NCI-H1436 treated with DMSO at 0.1 percent for 48 hours (cell line): ENCODE measurements around the gene PPP1R12B.
"Not testable (repeated sequence)": the region's sequence is repeated elsewhere in the genome, so short reads cannot be mapped to it uniquely, and the experiment has no call there.

Experiments
- DNase-seq: peaks from one replicate; lab custom pipeline; 2025; lab: John Stamatoyannopoulos, UW

PPP1R12B gene

GRCh38 chr1:202613571-202613970, 265.1 kb downstream of the PPP1R12B start:
- DNase-seq, result no peak

GRCh38 chr1:202614363-202615207, 266.1 kb downstream of the PPP1R12B start:
- DNase-seq, result not testable (repeated sequence)

- DNase-seq, result not testable (repeated sequence)
These were observed 266.7 kb downstream of the PPP1R12B start for GRCh38 chr1:202615208-202615500.

GRCh38 chr1:202615501-202616354, 267.2 kb downstream of the PPP1R12B start:
- DNase-seq, result no peak

GRCh38 chr1:202616355-202616915, 267.9 kb downstream of the PPP1R12B start:
- no peak for DNase-seq

- not testable (repeated sequence) for DNase-seq
These were observed 270.5 kb downstream of the PPP1R12B start for GRCh38 chr1:202619012-202619411.

GRCh38 chr1:202619505-202619904, 271.0 kb downstream of the PPP1R12B start:
- DNase-seq, result no peak

- not testable (repeated sequence) for DNase-seq
These were observed 271.5 kb downstream of the PPP1R12B start for GRCh38 chr1:202620036-202620435.

- no peak for DNase-seq
These were observed 272.9 kb downstream of the PPP1R12B start for GRCh38 chr1:202621446-202621845.

- no peak for DNase-seq
These were observed 273.9 kb downstream of the PPP1R12B start for GRCh38 chr1:202622388-202622787.

- DNase-seq, result no peak
These were observed 274.6 kb downstream of the PPP1R12B start for GRCh38 chr1:202623075-202623474.

- DNase-seq, result not testable (repeated sequence)
These were observed 275.0 kb downstream of the PPP1R12B start for GRCh38 chr1:202623476-202623875.

GRCh38 chr1:202624088-202624780, 275.7 kb downstream of the PPP1R12B start:
- DNase-seq, result no peak

GRCh38 chr1:202624781-202625108, 276.2 kb downstream of the PPP1R12B start:
- DNase-seq, result no peak

GRCh38 chr1:202625416-202626360, 277.2 kb downstream of the PPP1R12B start:
- peak; percentile 21 for DNase-seq

GRCh38 chr1:202627036-202627435, 278.5 kb downstream of the PPP1R12B start:
- peak; percentile 95 for DNase-seq

- no peak for DNase-seq
These were observed 279.5 kb downstream of the PPP1R12B start for GRCh38 chr1:202627841-202628565.

- no peak for DNase-seq
These were observed 280.2 kb downstream of the PPP1R12B start for GRCh38 chr1:202628646-202629215.

- DNase-seq, result not testable (repeated sequence)
These were observed 280.8 kb downstream of the PPP1R12B start for GRCh38 chr1:202629257-202629811.

- not testable (repeated sequence) for DNase-seq
These were observed 281.6 kb downstream of the PPP1R12B start for GRCh38 chr1:202630096-202630495.
